ENCODE results near the gene NECTIN1.

NECTIN1 gene

DNA sequence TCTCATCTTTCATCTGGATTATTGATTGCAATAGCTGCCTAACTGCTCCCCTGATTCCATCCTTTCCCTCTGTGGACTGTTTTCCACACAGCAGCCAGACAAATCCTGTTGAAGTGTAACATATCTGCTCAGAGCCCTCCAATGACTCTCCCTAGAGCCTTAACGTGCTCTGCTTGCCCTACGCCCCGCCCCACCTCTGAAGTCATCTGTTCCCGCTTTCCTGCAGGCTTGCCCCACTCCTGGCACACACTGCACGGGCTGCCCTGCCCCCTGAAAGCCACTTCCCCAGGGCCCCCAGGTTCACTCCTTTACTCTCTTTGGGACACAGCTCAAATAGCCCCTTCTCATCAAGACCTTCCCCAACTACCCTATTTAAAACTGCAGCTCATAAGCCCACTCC lies 59.5 kb downstream of the NECTIN1 start:
- WGBS, 2 experiments (ENCODE audit: insufficient coverage in 2 of 2) = 90 to 92% methylated on average over 3 to 5 of the region's 5 CpGs

DNA sequence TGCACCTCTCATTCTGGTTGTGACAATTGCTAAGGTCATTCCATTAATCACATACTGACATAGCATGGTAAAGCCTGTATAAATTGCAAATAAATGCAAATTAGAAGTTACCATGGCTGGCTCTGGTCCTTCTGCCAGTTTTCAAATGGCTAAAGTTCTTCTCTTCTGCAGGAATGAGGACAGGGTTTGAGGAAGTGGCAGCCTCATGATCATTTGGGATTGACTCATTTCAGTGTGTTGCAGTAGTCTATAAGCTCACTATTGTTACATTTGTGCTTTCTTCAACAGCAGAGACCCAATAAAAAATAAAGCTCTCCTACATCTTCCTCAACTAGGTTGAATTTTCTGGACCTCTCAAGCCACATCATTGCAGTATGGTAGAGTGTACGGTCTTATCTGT lies 60.3 kb downstream of the NECTIN1 start:
- no CpG with 5 or more reads among the region's 1 CpG for WGBS, 2 experiments (ENCODE audit: insufficient coverage in 2 of 2)
- H3K9me3 ChIP-seq (ENCODE audit: control insufficient read depth, low read length) = no peaks in the 10 kb centered on the region
- H3K4me3 ChIP-seq (ENCODE audit: extremely low read depth, insufficient read depth, low read length, poor library complexity, severe bottlenecking) = no peak overlapping the region
- H3K27ac ChIP-seq (ENCODE audit: low read depth, low read length, severe bottlenecking) = no peak overlapping the region
- peaks cover 6% of the 10 kb centered on the region for H3K36me3 ChIP-seq (ENCODE audit: control insufficient read depth, insufficient read depth, low read length)
- peaks cover 9% of the 10 kb centered on the region for H3K4me1 ChIP-seq (ENCODE audit: control insufficient read depth, insufficient read depth, low read length, poor library complexity, severe bottlenecking)

More for the DNA sequence above, 59.5 kb downstream of the NECTIN1 start:
- H3K9me3 ChIP-seq (ENCODE audit: control insufficient read depth, low read length) = no peaks in the 10 kb centered on the region
- peaks cover 4% of the 10 kb centered on the region for H3K36me3 ChIP-seq (ENCODE audit: control insufficient read depth, insufficient read depth, low read length)
- peaks cover 9% of the 10 kb centered on the region for H3K4me1 ChIP-seq (ENCODE audit: control insufficient read depth, insufficient read depth, low read length, poor library complexity, severe bottlenecking)
- H3K27ac ChIP-seq (ENCODE audit: low read depth, low read length, severe bottlenecking) = no peak overlapping the region
- H3K4me3 ChIP-seq (ENCODE audit: extremely low read depth, insufficient read depth, low read length, poor library complexity, severe bottlenecking) = no peak overlapping the region

DNA sequence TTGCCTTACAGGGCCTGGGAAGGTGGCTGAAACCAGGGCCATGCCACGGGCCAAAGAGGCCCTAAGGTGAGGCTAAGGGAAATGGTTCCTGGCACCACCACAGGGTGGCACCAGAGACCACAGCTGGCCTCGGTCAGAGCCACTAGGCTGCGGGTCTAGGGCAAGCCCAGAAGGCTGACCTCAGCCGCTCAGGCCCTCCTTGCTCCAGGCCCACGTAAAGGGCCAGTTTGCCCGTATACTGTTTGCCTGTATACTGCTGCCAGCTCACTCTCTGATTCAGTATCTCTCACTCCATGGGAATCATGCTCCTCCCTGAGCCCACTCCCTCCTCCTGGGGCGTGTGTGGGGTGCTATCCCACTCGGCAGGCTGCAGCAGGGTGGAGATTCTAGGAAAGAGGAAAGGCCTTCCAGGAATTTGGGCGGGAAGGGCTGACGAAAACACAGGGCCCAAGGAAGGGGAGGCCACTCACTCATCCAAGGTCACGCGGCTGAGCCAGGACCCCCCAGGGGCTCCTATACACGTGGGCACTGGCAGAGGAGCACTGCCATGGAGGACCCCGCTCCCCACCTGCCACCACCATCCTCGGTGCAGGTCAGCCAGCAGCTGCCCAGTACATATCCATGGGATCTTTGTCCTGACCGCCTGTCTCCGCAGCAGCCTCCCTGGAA lies 62.4 kb downstream of the NECTIN1 start:
- peaks cover 8% of the 10 kb centered on the region for H3K4me1 ChIP-seq (ENCODE audit: control insufficient read depth, insufficient read depth, low read length, poor library complexity, severe bottlenecking)
- H3K9me3 ChIP-seq (ENCODE audit: control insufficient read depth, low read length) = no peaks in the 10 kb centered on the region
- WGBS, 2 experiments (ENCODE audit: insufficient coverage in 2 of 2) = 52 to 55% methylated on average over 9 to 14 of the region's 17 CpGs
- H3K4me3 ChIP-seq (ENCODE audit: extremely low read depth, insufficient read depth, low read length, poor library complexity, severe bottlenecking) = no peak overlapping the region
- H3K27ac ChIP-seq (ENCODE audit: low read depth, low read length, severe bottlenecking) = no peak overlapping the region
- peaks cover 4% of the 10 kb centered on the region for H3K36me3 ChIP-seq (ENCODE audit: control insufficient read depth, insufficient read depth, low read length)

DNA sequence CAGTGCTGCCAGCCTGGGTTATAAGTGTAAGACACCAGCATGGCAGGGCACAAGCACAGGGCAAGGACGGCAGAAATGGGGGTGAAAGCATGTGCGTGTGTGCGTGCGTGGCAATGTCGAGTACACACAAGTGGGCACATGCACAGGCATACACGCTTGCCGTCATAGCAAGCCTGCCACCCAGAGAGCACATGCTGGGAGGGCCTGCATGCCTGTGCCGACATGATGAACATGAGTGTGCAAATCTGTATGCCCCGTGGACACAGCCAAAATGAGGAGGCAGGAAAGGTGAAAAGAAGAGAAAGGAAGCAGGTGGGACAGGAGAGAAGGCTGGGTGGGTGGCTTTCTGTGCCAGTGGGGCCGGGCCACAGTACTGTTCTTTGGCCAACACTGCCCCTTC lies 62.9 kb downstream of the NECTIN1 start:
- 90 to 97% methylated on average over 9 of the region's 10 CpGs for WGBS, 2 experiments (ENCODE audit: insufficient coverage in 2 of 2)
- Histone ChIP-seq H3K4me1 (ENCODE audit: control insufficient read depth, insufficient read depth, low read length, poor library complexity, severe bottlenecking) (peaks cover 5% of the 10 kb centered on the region), H3K27ac (ENCODE audit: low read depth, low read length, severe bottlenecking) (no peak overlapping the region), H3K36me3 (ENCODE audit: control insufficient read depth, insufficient read depth, low read length) (peaks cover 4% of the 10 kb centered on the region), H3K4me3 (ENCODE audit: extremely low read depth, insufficient read depth, low read length, poor library complexity, severe bottlenecking) (no peak overlapping the region), H3K9me3 (ENCODE audit: control insufficient read depth, low read length) (no peaks in the 10 kb centered on the region)

DNA sequence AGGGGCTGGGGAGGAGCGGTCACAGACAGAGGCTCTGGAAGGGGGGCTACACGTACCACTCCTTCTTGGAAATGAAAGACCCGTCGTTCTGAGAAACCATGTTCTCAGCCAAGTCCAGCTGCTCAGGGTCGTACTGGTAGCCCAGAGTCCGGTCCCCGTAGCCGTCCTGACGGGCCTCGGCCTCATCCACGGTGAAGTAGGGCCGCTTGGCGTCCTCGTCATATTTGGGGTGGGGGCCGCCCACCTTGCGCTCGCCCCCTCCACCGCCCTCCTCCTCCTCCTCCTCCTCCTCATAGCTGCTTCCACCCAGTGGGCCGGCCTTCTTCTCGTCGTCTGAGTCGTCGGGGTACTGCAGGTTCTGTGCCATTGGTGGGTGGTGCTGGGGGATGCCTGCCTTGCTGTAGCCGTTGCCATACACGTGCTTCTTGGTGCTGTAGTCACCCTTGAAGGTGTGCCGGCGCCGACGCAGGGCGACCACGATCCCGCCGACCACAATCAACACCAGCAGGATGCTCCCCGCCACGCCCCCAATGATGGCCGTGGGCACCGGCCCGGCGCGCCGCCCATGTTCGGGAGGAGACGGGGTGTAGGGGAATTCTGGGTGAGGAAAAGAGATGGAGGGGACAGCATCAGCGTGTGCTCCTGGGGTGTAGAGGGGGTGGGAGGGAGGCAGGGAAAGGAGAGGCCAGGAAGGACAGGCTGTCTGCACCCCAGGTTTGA lies 64.1 kb downstream of the NECTIN1 start:
- H3K27ac ChIP-seq (ENCODE audit: low read depth, low read length, severe bottlenecking) = no peak overlapping the region
- H3K4me1 ChIP-seq (ENCODE audit: control insufficient read depth, insufficient read depth, low read length, poor library complexity, severe bottlenecking) = peaks cover 5% of the 10 kb centered on the region
- 93% methylated on average over 23 to 37 of the region's 44 CpGs for WGBS, 2 experiments (ENCODE audit: insufficient coverage in 2 of 2)
- no peaks in the 10 kb centered on the region for H3K9me3 ChIP-seq (ENCODE audit: control insufficient read depth, low read length)
- no peak overlapping the region for H3K4me3 ChIP-seq (ENCODE audit: extremely low read depth, insufficient read depth, low read length, poor library complexity, severe bottlenecking)
- peaks cover 4% of the 10 kb centered on the region for H3K36me3 ChIP-seq (ENCODE audit: control insufficient read depth, insufficient read depth, low read length)

DNA sequence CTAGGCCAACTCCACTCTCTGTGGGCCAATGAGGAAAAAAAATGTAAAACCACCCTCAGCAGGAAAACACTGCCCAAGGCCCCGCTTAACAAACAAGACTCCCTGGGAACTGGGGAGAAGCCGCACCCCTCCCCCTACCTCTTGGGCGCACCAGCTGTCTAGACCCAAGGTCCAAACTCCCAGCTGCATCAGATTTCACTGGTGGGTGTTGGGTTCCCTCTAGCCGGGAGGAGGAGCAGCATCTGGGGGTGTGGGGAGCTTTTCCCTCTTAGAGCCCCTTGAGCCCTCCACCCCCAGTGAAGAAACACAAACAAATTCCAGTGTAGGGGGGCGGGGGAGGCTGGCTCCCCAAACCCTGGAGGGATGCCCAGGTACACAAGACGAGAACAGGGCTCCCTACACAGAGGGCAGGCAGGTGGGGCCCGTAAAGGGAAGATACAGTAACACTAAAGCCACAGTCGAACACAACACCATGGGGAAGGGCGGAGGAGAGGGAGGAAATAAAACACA lies 64.9 kb downstream of the NECTIN1 start:
- H3K9me3 ChIP-seq (ENCODE audit: control insufficient read depth, low read length) = no peaks in the 10 kb centered on the region
- peaks cover 4% of the 10 kb centered on the region for H3K36me3 ChIP-seq (ENCODE audit: control insufficient read depth, insufficient read depth, low read length)
- no peak overlapping the region for H3K27ac ChIP-seq (ENCODE audit: low read depth, low read length, severe bottlenecking)
- WGBS, 2 experiments (ENCODE audit: insufficient coverage in 2 of 2) = 83 to 96% methylated on average over 1 to 4 of the region's 9 CpGs
- H3K4me1 ChIP-seq (ENCODE audit: control insufficient read depth, insufficient read depth, low read length, poor library complexity, severe bottlenecking) = peaks cover 5% of the 10 kb centered on the region
- no peak overlapping the region for H3K4me3 ChIP-seq (ENCODE audit: extremely low read depth, insufficient read depth, low read length, poor library complexity, severe bottlenecking)

DNA sequence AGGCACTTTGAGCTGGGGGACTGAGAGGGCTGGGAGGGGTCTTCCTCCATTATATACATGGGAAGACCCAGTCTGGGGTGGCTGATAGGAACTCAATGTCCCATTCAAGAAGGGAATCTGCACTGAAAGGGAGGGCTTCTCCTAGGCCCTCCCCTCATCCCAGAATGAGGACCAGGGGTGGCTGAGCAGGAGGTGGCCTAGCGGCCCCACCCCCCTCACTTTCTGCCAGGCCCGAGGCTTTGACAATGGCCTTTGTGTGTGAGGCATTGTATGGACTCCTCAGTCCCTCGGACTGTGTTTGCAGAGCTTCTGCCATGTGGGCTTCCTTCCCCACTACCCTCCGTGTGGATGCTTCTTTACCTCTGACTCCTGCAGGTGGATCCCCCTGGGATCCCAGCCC lies 65.7 kb downstream of the NECTIN1 start:
- Histone ChIP-seq H3K27ac (ENCODE audit: low read depth, low read length, severe bottlenecking) (no peak overlapping the region), H3K4me3 (ENCODE audit: extremely low read depth, insufficient read depth, low read length, poor library complexity, severe bottlenecking) (no peak overlapping the region), H3K4me1 (ENCODE audit: control insufficient read depth, insufficient read depth, low read length, poor library complexity, severe bottlenecking) (peaks cover 5% of the 10 kb centered on the region), H3K9me3 (ENCODE audit: control insufficient read depth, low read length) (no peaks in the 10 kb centered on the region), H3K36me3 (ENCODE audit: control insufficient read depth, insufficient read depth, low read length) (peaks cover 4% of the 10 kb centered on the region)
- 54 to 57% methylated on average over 2 to 3 of the region's 4 CpGs for WGBS, 2 experiments (ENCODE audit: insufficient coverage in 2 of 2)

DNA sequence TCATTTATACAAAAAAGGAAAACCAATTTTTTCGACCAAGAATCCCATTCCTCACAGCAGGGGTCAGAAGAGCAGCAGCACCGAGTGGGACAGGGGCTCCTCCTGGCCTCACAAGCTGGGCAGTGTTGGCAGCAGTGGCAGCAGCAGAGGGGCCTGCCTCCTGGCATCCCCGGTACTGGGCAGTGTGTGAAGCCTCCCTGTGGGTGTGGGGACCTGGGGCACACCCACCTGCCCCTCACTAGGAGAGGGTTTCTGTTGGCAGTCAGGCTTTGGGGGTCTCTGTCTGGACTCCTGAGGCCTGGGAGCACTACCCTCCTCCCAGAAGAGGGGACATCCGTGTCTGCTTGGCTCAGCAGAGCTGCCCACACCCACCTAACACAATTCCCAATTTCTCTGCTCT lies 67.8 kb downstream of the NECTIN1 start:
- 60 to 63% methylated on average over 1 to 3 of the region's 4 CpGs for WGBS, 2 experiments (ENCODE audit: insufficient coverage in 2 of 2)
- Histone ChIP-seq H3K4me3 (ENCODE audit: extremely low read depth, insufficient read depth, low read length, poor library complexity, severe bottlenecking) (no peak overlapping the region), H3K4me1 (ENCODE audit: control insufficient read depth, insufficient read depth, low read length, poor library complexity, severe bottlenecking) (no peaks in the 10 kb centered on the region), H3K9me3 (ENCODE audit: control insufficient read depth, low read length) (no peaks in the 10 kb centered on the region), H3K36me3 (ENCODE audit: control insufficient read depth, insufficient read depth, low read length) (peaks cover 4% of the 10 kb centered on the region), H3K27ac (ENCODE audit: low read depth, low read length, severe bottlenecking) (no peak overlapping the region)

DNA sequence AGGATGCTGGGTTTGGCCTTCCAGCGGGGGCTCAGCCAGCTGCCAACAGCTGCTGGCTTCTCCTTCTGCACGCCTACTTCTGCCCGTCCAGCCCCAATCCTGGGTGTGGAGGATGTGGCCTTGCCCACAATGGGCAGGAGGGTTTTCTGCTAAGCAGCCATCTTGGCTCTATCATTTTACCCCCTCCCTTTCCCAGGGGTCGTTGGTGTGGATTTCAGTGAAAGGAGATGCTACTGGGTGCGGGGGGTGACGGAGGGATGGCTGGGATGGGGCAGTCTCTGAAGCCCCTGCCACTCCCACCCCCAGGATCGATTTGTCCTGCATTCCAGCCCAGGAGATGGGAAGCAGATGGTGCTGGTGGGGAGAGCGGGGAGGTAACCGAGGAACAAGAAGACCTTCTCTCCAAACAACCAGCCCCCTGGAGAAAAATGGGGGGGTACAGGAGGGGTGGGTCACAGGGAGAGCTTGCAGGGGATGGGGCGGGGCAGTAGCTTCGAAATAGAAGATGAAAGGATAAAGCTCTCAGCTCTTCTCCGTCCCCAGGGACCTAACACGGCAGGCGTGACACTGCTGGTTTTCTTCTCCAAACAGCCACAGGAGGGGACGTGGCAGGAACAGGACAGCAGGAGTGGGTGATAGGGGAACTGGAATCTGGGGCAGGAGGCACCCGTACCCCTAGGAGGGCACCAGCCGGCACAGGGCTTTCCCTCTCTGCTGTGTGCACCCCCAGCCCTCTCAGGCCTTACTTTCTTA lies 68.9 kb downstream of the NECTIN1 start:
- no peak overlapping the region for H3K4me3 ChIP-seq (ENCODE audit: extremely low read depth, insufficient read depth, low read length, poor library complexity, severe bottlenecking)
- no peaks in the 10 kb centered on the region for H3K9me3 ChIP-seq (ENCODE audit: control insufficient read depth, low read length)
- no peaks in the 10 kb centered on the region for H3K4me1 ChIP-seq (ENCODE audit: control insufficient read depth, insufficient read depth, low read length, poor library complexity, severe bottlenecking)
- 85 to 87% methylated on average over 5 to 6 of the region's 17 CpGs for WGBS, 2 experiments (ENCODE audit: insufficient coverage in 2 of 2)
- H3K36me3 ChIP-seq (ENCODE audit: control insufficient read depth, insufficient read depth, low read length) = peaks cover 4% of the 10 kb centered on the region
- no peak overlapping the region for H3K27ac ChIP-seq (ENCODE audit: low read depth, low read length, severe bottlenecking)

DNA sequence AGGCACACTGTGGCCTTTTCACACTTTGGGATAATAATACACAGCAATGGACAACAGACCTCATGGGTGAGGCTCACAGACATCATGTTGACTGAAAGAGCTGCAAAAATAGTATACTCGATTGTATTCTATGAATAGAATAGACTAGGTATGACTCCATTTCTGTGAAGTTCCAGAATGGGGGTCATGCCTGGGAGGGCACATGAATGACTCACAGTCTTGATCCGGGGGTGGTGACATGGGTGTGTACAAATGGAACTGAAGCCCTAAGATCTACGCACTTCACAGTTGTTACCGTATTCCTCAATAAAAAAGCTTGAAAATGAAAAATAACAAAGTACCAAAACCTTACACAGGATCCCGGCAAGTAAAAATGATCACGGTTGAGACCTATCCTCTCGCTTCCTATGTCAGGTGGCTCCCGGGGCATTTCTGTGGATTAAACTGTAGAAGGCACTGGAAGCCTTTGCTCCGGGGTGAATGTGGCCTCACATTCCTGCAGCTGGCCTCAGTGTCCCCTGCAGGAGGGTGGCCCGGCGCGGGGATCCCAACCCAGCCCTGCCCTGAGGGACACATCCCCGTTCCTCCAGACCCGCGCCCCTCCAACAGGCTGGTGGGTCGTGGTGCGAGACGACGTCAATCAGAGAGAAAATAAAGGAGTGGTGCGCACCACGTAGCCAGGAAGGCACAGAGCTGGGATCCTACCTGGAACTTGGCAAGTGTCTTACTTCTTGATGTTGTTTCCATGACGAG lies 75.9 kb downstream of the NECTIN1 start:
- Histone ChIP-seq H3K4me3 (ENCODE audit: extremely low read depth, insufficient read depth, low read length, poor library complexity, severe bottlenecking) (no peak overlapping the region), H3K4me1 (ENCODE audit: control insufficient read depth, insufficient read depth, low read length, poor library complexity, severe bottlenecking) (peaks cover 7% of the 10 kb centered on the region), H3K27ac (ENCODE audit: low read depth, low read length, severe bottlenecking) (no peak overlapping the region), H3K9me3 (ENCODE audit: control insufficient read depth, low read length) (no peaks in the 10 kb centered on the region), H3K36me3 (ENCODE audit: control insufficient read depth, insufficient read depth, low read length) (no peaks in the 10 kb centered on the region)
- WGBS, 2 experiments (ENCODE audit: insufficient coverage in 2 of 2) = 94% methylated on average over 15 to 20 of the region's 22 CpGs
